CD4-positive, alpha-beta T cell (primary cell): ENCODE measurements around the gene PLCL1. TPM values are rescaled to one million over a fixed set of nuclear protein-coding genes. Genes with fewer than 3 reads are reported as not detected.

Experiments used
- ATAC-seq: fragments of 200-7000 bp; cut with Tn5 transposase; one replicate; pipeline ENCODE4 v1.10.0; 2022; ENCODE audit warnings: mild to moderate bottlenecking; ENCODE audit not compliant: poor library complexity
- CTCF ChIA-PET: fragments of 350-600 bp; sonication (Branson Sonifier 250); formaldehyde crosslinking; loops from one replicate; lab custom pipeline; 2021; ENCODE audit warnings: antibody characterized with exemption, inconsistent platforms; lab: Charles Lee
- POLR2A ChIA-PET: fragments of 350-600 bp; sonication (Branson Sonifier 250); formaldehyde crosslinking; loops from one replicate; lab custom pipeline; 2021; ENCODE audit warnings: antibody characterized with exemption, inconsistent platforms; lab: Charles Lee
- DNase-seq, 14 experiments: peaks; one replicate each; pipeline ENCODE4 v3.0.0-alpha.2; 2013 to 2020; ENCODE audit warnings: mixed read lengths in 2 of 14
- H3K27ac ChIP-seq, 2 donors: one replicate each; pipeline versions ENCODE4 v1.5.1 to v1.7.0; 2013; ENCODE audit warnings: low read length in 2 of 2, low read depth in 1 of 2, mild to moderate bottlenecking in 1 of 2
- H3K27me3 ChIP-seq, 2 experiments: 1 replicate in 1 of 2; 2 replicates in 1 of 2; pipeline versions ENCODE4 v1.6.1 to v1.7.0; 2013; ENCODE audit warnings: low read length in 2 of 2, control low read depth in 1 of 2, mild to moderate bottlenecking in 1 of 2, moderate library complexity in 1 of 2; ENCODE audit not compliant: insufficient read depth in 2 of 2, control insufficient read depth in 1 of 2
- H3K36me3 ChIP-seq: one replicate; pipeline ENCODE4 v1.6.1; 2013; ENCODE audit warnings: low read length, control low read depth; ENCODE audit not compliant: insufficient read depth
- H3K4me1 ChIP-seq: one replicate; pipeline ENCODE4 v1.6.1; 2013; ENCODE audit warnings: low read length, control low read depth; ENCODE audit not compliant: insufficient read depth
- H3K4me3 ChIP-seq: one replicate; pipeline ENCODE4 v1.5.1; 2013; ENCODE audit warnings: mild to moderate bottlenecking, low read length, moderate library complexity
- H3K9me3 ChIP-seq, 2 experiments: 1 replicate in 1 of 2; 2 replicates in 1 of 2; pipeline versions ENCODE4 v1.6.1 to v1.7.0; 2013; ENCODE audit warnings: low read length in 2 of 2, mild to moderate bottlenecking in 2 of 2, control low read depth in 1 of 2, moderate library complexity in 1 of 2; ENCODE audit not compliant: control insufficient read depth in 1 of 2, insufficient read depth in 1 of 2
- H3K27ac Mint-ChIP-seq: one replicate; pipeline ENCODE4 v1.8.0; 2020; ENCODE audit warnings: mixed read lengths
- H3K27me3 Mint-ChIP-seq: one replicate; pipeline ENCODE4 v1.8.0; 2021; ENCODE audit warnings: mixed read lengths
- H3K36me3 Mint-ChIP-seq: one replicate; pipeline ENCODE4 v1.8.0; 2021; ENCODE audit warnings: low read depth, mixed read lengths
- H3K4me1 Mint-ChIP-seq: one replicate; pipeline ENCODE4 v1.8.0; 2021; ENCODE audit warnings: low read depth, mixed read lengths
- H3K4me3 Mint-ChIP-seq: one replicate; pipeline ENCODE4 v1.8.0; 2020; ENCODE audit warnings: mild to moderate bottlenecking, mixed read lengths
- H3K9me3 Mint-ChIP-seq: one replicate; pipeline ENCODE4 v1.8.0; 2020; ENCODE audit warnings: mixed read lengths
- CTCF ChIP-seq: fragments of 200-600 bp; IDR thresholded peaks from one replicate; pipeline ENCODE4 v1.8.0; 2022; ENCODE audit warnings: antibody characterized with exemption, mild to moderate bottlenecking
- intact Hi-C, 2 experiments: fragments of 100-400 bp; cut with DNase I in 1 of 2; cut with micrococcal nuclease in 1 of 2; formaldehyde crosslinking; loops; one replicate each; pipeline versions ENCODE4 v1.15.1 to v1.9.0; 2023 to 2025; cut with DNase I, micrococcal nuclease
- total RNA-seq, 174 experiments: library from RNA in 2 of 174; stranded (reverse) in 2 of 174; gene quantifications; one replicate each; pipeline ENCODE4 v1.2.3 and lab custom pipeline; 2021 to 2026

The PLCL1 gene
- total RNA-seq, 2 experiments from 2014 or later = 27.0 to 28.3 TPM

DNA sequence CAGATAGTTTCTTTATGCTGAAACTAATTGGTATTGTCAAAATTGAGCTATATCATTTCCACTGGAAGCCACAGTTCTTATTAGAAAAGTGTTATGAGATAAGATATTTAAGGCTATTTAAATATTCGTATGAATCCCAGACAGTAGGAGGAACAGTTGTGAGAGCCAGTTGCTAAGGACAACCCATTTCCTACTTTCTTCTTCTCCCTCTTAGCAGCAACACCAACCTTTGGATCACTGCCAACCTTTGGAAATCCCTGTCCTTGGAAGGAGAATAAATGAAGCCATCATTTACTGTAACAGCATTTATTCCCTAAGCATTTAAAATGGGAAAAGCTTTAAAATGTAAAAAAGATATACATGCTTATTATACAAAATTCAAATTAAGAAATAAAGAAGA, 85.8 kb downstream of the PLCL1 start:
- ATAC-seq (no peak), DNase-seq (no peak)
- Histone ChIP-seq H3K4me3 (no peak overlapping the region), H3K27ac (no peak overlapping the region), H3K4me1 (peaks cover 30% of the 10 kb centered on the region), H3K36me3 (no peaks in the 10 kb centered on the region), H3K27me3 (no peaks in the 10 kb centered on the region), H3K9me3 (no peaks in the 10 kb centered on the region)
- TF ChIP-seq CTCF = no peak
- peaks cover 2% of the 10 kb centered on the region for H3K9me3 Mint-ChIP-seq
- H3K36me3 Mint-ChIP-seq = peaks cover 12% of the 10 kb centered on the region
- peak overlapping the region; percentile 90 for H3K27ac Mint-ChIP-seq
- intact Hi-C loops = loop anchor here in 1 of 2 experiments (5.0 kb wide), 1 partner anchor 83 kb away; no protein-coding TSS in a partner anchor
- H3K27me3 Mint-ChIP-seq = no peaks in the 10 kb centered on the region
- CTCF ChIA-PET = interaction anchor here (1.0 to 1.8 kb wide), 2 partner anchors 11 to 83 kb away, joined by 3 to 6 read pairs; no protein-coding TSS in a partner anchor
- peaks cover 85% of the 10 kb centered on the region for H3K4me1 Mint-ChIP-seq
- POLR2A ChIA-PET = interaction anchor here (1.3 to 2.7 kb wide), 4 partner anchors 18 to 53 kb away, joined by 3 to 10 read pairs (median 6); no protein-coding TSS in a partner anchor
- no peak overlapping the region for H3K4me3 Mint-ChIP-seq

- peak; percentile 57 for ATAC-seq
- peak overlapping the region; percentile 73 for H3K4me3 Mint-ChIP-seq
- CTCF ChIA-PET = interaction anchor here (1.1 kb wide), 1 partner anchor 11 kb away, joined by 4 read pairs; no protein-coding TSS in a partner anchor
These were observed 87.6 kb downstream of the PLCL1 start for GRCh38 chr2:197891897-197892442.

More at GRCh38 chr2:197891897-197892442, 87.6 kb downstream of the PLCL1 start:
- Histone ChIP-seq H3K4me3 (peak overlapping the region; percentile 35), H3K27me3 (no peaks in the 10 kb centered on the region), H3K36me3 (no peaks in the 10 kb centered on the region), H3K4me1 (peaks cover 30% of the 10 kb centered on the region), H3K9me3 (no peaks in the 10 kb centered on the region), H3K27ac (peak overlapping the region; percentile 37 to 74)
- Mint-ChIP-seq H3K4me1 (peaks cover 86% of the 10 kb centered on the region), H3K27me3 (no peaks in the 10 kb centered on the region), H3K9me3 (peaks cover 2% of the 10 kb centered on the region), H3K27ac (peak overlapping the region; percentile 89), H3K36me3 (peaks cover 5% of the 10 kb centered on the region)
- no peak for TF ChIP-seq CTCF
- intact Hi-C loops = loop anchor here in 1 of 2 experiments (2.0 to 5.0 kb wide), 2 partner anchors 43 to 85 kb away; no protein-coding TSS in a partner anchor
- DNase-seq = peak in 3 of 14 experiments; percentile 37 to 61 (median 44)
- POLR2A ChIA-PET = interaction anchor here (0.8 to 2.2 kb wide), 23 partner anchors 8 to 392 kb away, joined by 3 to 21 read pairs (median 4); partner anchors contain the start of genes HSPD1, HSPE1 and PLCL1
